B cell (primary cell): ENCODE measurements around the gene ROPN1B.

ENCODE experiments used
- CTCF ChIP-seq: fragments of 200-600 bp; IDR thresholded peaks from one replicate; pipeline ENCODE4 v1.8.0; 2022; ENCODE audit warnings: antibody characterized with exemption, mild to moderate bottlenecking
- EZH2 ChIP-seq: IDR thresholded peaks from 2 replicates; pipeline ENCODE4 v1.6.1; 2012; ENCODE audit warnings: borderline replicate concordance, low read depth, mild to moderate bottlenecking, moderate library complexity, low read length; ENCODE audit not compliant: insufficient read depth, poor library complexity, severe bottlenecking

GRCh38 chr3:125958511-125959316, 10.3 kb upstream of the ROPN1B start:
- TF ChIP-seq CTCF = no peak
- no peak for TF ChIP-seq EZH2
